T follicular helper cell (primary cell): Measurements from ENCODE around the gene NAIF1.
"Not testable (repeated sequence)": the region's sequence is repeated elsewhere in the genome, so short reads cannot be mapped to it uniquely, and the experiment has no call there.

Experiments
- DNase-seq: peaks from one replicate; pipeline ENCODE4 v3.0.0-alpha.2; 2020; ENCODE audit warnings: low read depth

NAIF1 gene

GRCh38 chr9:128084746-128085145 is 17.6 kb upstream of the NAIF1 start:
- no peak for DNase-seq

GRCh38 chr9:128082151-128082550 is 15.0 kb upstream of the NAIF1 start:
- DNase-seq = no peak

GRCh38 chr9:128081056-128081455 is 13.9 kb upstream of the NAIF1 start:
- no peak for DNase-seq

GRCh38 chr9:128080206-128080605 is 13.1 kb upstream of the NAIF1 start:
- DNase-seq = no peak

GRCh38 chr9:128078504-128079434 is 11.6 kb upstream of the NAIF1 start:
- no peak for DNase-seq

GRCh38 chr9:128077847-128078503 is 10.9 kb upstream of the NAIF1 start:
- no peak for DNase-seq

GRCh38 chr9:128073253-128073886 is 6.2 kb upstream of the NAIF1 start:
- DNase-seq = no peak

- peak; percentile 39 for DNase-seq
These were observed 5.3 kb upstream of the NAIF1 start for GRCh38 chr9:128072144-128073021.

- not testable (repeated sequence) for DNase-seq
These were observed 4.4 kb upstream of the NAIF1 start for GRCh38 chr9:128071475-128071874.

- no peak for DNase-seq
These were observed 3.8 kb upstream of the NAIF1 start for GRCh38 chr9:128070874-128071273.

- peak; percentile 32 for DNase-seq
These were observed 1.5 kb upstream of the NAIF1 start for GRCh38 chr9:128068386-128069205.

- peak; percentile 100 for DNase-seq
These were observed 695 bp upstream of the NAIF1 start, which contains the start of gene SLC25A25 for GRCh38 chr9:128067645-128068385. TSS of gene SLC25A25 (plus strand) at chr9:128068232. CDS start at chr9:128068320, 88 bp downstream.

- DNase-seq = no peak
These were observed 1.0 kb downstream of the NAIF1 start for GRCh38 chr9:128065907-128066712.

GRCh38 chr9:128062846-128063831 is 4.0 kb downstream of the NAIF1 start:
- DNase-seq = no peak

- no peak for DNase-seq
These were observed 4.8 kb downstream of the NAIF1 start for GRCh38 chr9:128062279-128062678.

- DNase-seq = no peak
These were observed 5.7 kb downstream of the NAIF1 start for GRCh38 chr9:128061275-128061960.

GRCh38 chr9:128059365-128059983 is 7.6 kb downstream of the NAIF1 start:
- DNase-seq = no peak
